VCaP (cell line): ENCODE results near the gene RNU5B-1.
"Not testable (repeated sequence)": the region's sequence is repeated elsewhere in the genome, so short reads cannot be mapped to it uniquely, and the experiment has no call there.

Experiments used
- H3K27ac ChIP-seq: fragments of 450-650 bp; 2 replicates; pipeline ENCODE4 v1.5.1; 2017
- TF ChIP-seq, protein P1 (sequence below): fragments of 450-650 bp; conservative IDR thresholded peaks from 2 replicates; pipeline ENCODE4 v1.5.1; 2017; ENCODE audit warnings: mild to moderate bottlenecking, moderate library complexity

Gene RNU5B-1

DNA sequence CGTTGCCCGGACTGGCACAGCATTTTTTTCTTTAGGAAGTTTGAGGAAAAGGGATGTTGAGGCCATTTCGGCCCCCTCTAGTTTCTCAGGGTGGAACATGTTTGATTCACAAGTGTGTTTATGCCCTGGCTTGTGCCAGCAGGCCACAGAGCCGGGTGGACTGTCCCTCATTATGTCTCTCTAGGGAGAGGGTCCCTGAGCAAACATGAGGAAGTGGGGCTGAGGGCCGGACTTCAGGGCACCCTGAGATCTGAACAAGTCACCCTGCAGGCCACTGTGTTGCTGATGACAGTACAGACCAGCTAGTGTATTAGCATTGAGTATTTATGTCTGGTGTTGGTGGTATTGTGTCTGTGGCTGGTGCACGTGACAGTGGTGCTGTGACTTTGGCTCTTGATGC lies 34.9 kb downstream of the RNU5B-1 start:
- H3K27ac ChIP-seq, result peak overlapping the region; percentile 33; the same call in 1 of the 2 replicates
- TF ChIP-seq, protein P1, sequence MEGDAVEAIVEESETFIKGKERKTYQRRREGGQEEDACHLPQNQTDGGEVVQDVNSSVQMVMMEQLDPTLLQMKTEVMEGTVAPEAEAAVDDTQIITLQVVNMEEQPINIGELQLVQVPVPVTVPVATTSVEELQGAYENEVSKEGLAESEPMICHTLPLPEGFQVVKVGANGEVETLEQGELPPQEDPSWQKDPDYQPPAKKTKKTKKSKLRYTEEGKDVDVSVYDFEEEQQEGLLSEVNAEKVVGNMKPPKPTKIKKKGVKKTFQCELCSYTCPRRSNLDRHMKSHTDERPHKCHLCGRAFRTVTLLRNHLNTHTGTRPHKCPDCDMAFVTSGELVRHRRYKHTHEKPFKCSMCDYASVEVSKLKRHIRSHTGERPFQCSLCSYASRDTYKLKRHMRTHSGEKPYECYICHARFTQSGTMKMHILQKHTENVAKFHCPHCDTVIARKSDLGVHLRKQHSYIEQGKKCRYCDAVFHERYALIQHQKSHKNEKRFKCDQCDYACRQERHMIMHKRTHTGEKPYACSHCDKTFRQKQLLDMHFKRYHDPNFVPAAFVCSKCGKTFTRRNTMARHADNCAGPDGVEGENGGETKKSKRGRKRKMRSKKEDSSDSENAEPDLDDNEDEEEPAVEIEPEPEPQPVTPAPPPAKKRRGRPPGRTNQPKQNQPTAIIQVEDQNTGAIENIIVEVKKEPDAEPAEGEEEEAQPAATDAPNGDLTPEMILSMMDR, result no peak

DNA sequence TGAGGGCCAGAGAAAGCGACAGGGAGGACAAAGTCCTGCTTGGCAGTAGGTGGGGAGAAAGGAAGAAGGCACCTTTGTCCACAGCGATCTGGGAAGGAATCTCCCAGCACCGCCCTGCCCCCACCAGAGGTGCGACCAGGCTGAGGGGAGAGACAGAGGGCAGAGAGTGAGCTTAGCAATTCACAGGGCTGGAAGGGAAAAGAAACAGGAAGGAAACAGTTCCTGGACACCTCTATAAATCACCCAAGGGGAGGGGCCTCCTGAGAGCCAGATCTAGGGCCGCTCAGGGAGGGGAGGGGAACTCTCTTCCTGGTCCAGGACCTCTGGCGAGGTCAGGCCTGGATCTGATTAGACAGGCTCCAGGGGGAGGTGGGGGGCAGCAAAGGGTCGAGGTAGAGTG lies 35.4 kb downstream of the RNU5B-1 start:
- TF ChIP-seq, protein P1, result no peak
- peak overlapping the region; percentile 33; the same call in 1 of the 2 replicates for H3K27ac ChIP-seq

DNA sequence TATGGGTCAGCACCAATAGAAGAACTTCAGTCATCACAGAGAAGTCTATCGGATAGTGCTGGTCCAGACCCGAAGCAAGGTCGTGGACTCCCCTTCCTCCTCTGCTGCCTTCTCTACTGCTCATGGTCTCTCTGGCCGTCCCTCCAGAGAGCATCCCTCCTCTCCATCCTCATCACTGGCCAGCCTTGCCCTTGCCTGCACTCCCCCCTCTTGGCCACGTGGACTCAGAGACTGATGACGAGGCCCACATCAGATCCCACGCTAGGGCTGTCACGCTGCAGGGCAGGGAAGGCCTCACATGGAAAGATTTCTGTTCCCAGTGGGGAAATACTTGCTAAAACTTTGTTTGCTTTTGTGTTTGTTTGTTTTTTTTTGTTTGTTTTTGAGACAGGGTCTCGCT lies 38.0 kb downstream of the RNU5B-1 start:
- no peak overlapping the region for H3K27ac ChIP-seq
- TF ChIP-seq, protein P1, result no peak

DNA sequence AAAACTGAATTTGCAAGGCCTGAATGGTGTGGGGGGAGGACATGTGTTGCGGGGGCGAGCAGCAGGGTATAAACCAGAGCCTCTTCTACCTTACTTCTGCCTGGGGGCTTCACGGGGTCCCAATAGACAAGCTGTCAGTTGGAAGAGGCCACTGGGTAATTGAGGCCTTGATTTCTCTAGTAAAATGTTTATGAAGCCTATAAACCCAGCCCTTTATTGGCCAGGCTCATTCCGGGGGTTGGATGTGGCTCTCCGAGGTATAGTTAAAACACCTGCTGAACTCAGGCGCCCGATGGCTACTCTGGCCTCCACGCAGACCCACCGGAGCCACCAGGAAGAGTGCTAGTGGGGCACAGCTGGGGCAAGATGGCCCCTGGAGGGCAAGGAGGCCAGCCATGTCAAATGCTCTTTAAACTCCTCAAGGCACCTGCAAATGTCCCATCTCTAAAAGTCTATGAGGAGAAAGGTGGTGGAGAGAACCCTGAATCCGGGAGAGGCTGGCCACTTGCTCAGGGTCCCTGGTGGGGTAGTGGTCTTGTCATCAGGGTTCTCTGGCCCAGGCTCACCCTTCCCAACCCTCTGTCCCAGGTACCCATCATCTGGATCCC lies 39.0 kb downstream of the RNU5B-1 start:
- no peak overlapping the region for H3K27ac ChIP-seq
- TF ChIP-seq, protein P1, result no peak

DNA sequence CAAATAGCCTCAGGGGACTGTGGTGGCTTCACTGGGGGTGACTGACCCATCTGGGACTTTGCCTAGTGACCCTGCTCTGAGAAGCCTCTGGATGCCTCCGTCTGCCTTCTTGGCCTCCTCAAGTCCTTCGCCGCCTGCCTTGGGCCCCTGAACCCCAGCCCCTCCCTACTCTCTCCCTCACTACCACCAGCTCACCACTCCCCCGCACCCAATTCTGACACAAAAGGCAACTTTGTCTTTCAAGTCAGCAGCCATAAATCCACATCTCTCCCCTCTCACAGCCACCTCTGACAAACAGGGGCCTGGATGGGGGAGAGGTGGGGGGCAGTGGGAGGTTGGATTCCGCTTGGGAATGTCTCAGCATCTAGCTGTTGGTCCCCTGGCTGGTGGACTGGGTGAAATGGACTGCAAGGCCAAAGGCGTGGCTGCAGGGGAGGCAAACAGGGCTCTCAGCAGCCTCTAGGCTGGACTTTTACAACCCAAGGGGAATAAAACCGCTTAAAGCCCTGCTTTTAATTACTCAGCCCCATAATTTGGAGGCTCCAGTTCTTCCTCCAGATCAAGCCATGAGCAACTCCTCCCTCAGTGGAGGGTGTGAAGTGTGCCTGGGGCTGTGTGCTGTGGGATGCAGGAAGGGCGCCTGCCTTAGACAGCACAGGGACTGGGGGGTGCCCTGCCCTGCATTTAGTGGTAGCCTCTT lies 39.9 kb downstream of the RNU5B-1 start:
- TF ChIP-seq, protein P1, result no peak
- no peak overlapping the region for H3K27ac ChIP-seq

DNA sequence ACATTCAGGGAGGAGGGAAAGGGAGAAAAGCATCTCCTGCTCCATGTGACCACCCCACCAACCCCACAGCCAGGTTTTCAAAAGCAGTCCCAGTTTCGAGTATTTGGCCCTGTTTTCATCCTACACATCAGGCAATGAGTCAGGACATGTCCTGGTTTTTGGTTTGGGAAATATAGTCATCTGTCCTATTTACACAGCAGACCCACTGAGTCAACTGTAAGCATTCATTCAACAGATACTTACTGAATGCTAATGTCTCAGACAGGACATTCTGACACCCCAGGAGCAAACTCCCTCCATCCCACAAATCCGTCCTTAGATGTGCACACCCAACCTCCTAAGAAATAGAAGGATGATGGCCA lies 40.4 kb downstream of the RNU5B-1 start:
- H3K27ac ChIP-seq, result no peak overlapping the region
- TF ChIP-seq, protein P1, result no peak

DNA sequence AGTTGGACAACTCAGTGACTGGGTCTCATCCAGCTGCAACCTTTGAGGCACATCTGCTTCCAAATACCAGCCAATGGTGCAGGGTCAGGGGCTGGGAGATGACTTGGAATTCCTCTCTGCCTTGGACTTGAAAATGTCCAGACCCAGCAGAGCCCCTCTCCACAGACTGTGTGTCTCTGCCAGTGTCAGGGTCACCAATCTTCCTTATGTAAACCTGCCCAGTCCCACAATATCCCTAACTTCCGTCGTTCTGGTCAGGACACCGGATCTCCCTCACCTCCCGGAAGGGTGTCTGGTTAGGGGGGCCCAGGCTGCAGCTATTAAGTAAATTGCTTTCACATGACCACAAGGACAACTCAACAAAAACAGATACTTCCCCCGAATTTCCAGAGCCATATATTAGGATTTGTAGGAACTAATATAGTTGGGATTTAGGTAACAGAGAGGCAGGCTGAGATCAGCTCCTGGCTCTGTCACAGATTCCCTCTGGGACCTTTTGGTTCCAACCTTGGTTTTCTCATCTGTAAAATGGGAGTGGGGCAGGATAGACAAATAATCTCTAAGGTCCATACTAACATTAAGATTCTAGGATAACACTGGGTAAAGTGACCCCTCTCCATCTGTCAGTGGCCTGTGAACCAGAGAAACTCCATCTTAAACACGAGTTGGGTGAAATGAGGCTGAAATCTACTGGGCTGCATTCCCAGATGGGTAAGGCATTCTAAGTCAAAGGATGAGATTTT lies 42.5 kb downstream of the RNU5B-1 start:
- no peak overlapping the region for H3K27ac ChIP-seq
- TF ChIP-seq, protein P1, result no peak

DNA sequence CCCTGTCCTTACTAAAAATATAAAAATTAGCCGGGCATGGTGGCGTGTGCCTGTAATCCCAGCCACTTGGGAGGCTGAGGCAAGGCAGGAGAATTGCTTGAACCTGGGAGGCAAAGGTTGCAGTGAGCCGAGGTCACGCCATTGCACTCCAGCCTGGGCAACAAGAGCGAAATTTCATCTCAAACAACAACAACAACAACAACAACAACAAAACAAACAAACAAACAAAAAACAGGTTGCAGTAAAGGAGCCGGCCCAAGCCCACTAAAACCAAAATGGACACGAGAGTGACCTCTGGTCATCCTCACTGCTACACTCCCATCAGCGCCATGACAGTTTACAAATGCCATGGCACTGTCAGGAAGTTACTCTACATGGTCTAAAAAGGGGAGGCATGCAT lies 43.3 kb downstream of the RNU5B-1 start:
- H3K27ac ChIP-seq, result not testable (repeated sequence)
